ENCODE measurements around the gene CRB3.
"Not testable (repeated sequence)": the region's sequence is repeated elsewhere in the genome, so short reads cannot be mapped to it uniquely, and the experiment has no call there.

CRB3 gene

DNA sequence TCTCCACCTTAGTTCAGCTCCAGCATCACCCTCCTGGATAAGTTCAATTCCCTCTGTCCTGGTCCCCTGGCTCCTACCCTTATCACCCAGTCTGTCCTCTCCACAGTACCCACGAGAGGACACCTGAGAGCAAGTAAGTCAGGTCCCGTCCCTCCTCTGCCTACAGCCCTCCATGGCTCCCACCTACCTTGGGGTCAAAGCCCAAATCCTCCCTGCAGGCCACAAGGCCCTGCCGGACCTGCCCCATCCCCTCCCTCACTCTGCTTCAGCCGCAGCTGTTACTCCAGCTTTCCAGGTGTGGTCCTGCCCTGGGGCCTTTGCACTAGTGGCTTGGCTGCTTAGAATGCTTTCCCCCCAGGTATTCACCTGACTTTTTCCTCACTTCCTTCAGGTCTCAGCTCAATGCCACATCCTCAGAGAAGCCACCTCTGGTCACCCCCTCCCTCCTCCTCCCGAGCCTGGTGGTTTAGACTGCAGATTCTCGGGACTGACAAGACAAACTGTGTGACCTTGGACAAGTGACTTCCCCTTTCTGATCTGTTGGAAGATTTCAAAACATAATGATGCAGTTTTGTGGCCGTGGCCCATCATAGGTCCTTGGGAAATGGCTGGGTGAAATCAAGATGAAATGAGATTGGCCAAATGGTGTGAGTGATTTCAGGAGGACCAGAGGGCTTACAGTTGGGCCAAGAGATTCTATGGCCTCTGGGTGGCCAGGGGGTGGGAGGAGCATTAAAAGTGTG is 34.4 kb downstream of the CRB3 start:
- DNase-seq, result no peak

- no peak for DNase-seq
Observed at GRCh38 chr19:6499052-6499790, 35.1 kb downstream of the CRB3 start.

DNA sequence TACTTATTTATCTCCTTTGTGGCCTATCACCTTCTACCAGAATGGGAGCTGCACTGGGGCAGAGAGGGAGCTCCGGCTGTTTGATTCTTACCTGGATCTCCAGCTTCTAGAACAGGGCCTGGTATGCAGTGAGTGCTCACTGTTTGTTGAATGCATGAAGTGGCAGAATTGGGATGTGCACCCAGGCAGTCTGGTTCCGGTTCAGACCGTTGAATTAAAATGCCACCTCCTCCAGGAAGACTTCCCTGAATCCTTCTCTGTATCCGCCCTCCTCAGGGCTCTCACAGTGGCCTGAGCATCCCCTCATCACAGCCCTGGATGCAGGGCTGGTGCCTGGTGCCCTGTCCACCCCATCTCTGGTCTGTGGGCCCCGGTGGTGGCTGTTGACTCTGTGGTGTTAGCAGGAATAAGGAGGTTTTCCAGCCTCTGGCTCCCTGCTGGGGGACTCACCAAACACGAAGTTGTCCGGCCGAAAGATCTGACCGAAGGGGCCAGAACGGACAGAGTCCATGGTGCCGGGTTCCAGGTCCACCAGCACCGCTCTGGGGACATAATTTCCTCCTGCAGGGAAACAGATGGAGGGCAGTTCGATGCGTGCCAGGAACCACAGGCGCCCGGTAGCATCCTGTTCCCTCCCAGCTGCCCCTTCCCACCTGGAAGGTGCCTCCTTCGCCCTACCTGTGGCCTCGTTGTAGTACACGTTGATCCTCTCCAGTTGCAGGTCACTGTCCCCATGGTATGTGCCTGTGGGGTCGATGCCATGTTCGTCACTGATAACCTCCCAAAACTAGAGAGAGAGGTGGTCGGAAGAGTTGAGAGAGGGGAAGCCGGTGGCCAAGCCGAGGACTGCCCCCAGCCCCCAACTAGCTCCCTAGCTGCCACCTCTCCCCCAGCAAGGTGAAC is 37.0 kb downstream of the CRB3 start:
- no peak for DNase-seq

DNA sequence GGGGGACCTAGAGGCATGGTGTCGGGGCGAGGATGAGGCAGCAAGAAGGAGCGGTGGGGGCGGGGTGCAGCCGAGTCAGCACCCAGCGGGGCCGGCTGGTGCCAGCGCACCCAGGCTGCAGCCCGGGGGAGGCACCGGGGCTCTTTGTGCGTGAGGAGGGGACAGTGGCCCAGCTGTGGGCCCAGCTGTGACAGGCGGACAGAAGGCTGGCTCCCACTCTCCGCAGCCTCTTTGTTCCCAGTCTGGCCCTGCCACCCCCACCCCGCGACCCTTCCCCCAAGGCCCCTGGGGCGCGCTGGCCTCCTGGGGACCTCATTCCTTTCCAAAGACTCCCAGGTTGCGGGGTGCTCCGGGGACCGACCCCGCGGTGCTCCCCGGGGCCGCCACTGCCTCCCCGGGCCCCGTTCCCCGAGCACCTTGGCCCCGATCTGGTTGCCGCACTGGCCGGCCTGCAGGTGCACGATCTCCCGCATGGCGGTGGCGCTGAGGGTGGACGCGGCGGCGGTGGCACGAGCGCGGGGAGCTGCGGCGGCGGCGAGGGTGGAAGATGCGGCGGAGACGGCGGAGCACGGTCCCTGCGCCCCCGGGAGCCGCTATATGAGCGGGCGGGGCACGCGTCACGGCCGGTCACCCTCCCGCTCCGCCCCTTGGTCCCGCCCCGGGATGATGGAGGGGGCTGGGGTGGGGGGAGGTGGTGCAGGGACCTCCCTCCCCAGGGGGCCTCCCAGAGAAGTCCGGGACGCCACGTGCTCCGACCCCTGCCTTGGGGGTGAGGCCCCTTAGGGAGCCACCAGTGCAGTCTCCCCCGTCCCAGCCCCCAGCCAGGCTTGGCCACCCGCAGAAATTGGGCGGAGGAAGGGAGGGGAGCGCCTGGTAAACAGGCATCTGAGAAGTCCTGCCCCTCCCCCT is 37.9 kb downstream of the CRB3 start, which contains the start of gene TUBB4A:
Gene TUBB4A, minus strand, starts transcription at position 570 of the 909 bp plus-strand sequence. Its CDS starts 97 bp downstream, at position 473.
- peak; percentile 50 to 60 for DNase-seq

GRCh38 chr19:6503407-6504201 is 39.5 kb downstream of the CRB3 start:
- DNase-seq, result no peak

- not testable (repeated sequence) for DNase-seq
Observed at GRCh38 chr19:6508028-6508771, 44.1 kb downstream of the CRB3 start.

DNA sequence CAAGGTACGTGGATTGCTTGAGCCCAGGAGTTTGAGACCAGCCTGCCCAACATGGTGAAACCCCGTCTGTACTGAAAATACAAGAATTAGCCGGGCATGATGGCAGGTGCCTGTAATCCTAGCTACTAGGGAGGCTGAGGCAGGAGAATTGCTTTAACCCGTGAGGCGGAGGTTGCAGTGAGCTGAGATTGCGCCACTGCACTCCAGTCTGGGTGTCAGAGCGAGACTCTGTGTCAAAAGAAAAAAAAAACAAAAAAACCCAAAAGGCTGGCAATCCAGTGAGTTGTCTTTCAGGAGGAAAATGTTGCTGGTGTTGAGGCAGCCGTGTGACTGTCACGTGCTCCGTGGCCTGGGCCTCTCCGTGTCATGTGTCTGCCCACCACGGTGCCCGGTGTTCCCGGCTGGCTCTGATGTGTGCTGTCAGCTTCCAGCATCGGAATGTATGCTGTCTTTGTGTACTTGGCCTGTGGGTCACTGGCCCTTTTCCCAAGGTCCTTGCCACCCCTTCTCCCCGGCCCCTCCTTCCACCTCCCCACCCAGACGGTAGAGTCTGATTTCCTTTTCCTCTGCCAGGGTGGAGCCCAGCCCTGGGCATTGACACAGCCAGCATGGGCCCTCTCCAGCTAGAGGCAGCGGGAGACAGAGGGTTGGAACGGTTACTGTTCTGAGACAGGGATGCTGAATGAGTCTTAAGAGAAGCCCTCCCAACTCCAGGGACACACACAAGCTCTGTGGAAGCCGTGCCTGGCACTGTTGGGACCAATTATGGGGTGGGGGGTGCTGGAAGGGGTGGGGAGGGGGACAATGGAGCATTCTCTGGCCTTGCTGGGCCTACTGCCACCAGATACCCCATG is 45.3 kb downstream of the CRB3 start:
- no peak for DNase-seq

- no peak for DNase-seq
Observed at GRCh38 chr19:6510618-6511017, 46.5 kb downstream of the CRB3 start.

DNA sequence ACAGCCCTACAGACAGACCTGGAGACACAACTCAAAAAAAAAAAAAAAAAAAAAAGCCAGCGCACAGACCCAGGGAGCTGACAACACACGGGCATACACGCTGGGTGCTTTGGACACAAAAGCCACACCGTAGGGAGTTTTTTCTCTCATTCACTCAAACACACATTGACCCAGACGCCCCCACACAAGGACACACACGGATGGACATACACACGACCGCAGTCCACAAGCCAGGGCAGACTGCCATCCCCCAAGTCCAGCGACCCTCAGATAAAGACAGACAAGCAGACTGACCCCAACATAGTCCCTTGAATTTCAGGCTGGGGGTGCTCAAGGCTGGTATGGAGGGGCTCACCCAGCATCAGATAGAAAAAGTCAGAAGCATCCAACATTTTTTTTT is 50.0 kb downstream of the CRB3 start:
- DNase-seq, result no peak

DNA sequence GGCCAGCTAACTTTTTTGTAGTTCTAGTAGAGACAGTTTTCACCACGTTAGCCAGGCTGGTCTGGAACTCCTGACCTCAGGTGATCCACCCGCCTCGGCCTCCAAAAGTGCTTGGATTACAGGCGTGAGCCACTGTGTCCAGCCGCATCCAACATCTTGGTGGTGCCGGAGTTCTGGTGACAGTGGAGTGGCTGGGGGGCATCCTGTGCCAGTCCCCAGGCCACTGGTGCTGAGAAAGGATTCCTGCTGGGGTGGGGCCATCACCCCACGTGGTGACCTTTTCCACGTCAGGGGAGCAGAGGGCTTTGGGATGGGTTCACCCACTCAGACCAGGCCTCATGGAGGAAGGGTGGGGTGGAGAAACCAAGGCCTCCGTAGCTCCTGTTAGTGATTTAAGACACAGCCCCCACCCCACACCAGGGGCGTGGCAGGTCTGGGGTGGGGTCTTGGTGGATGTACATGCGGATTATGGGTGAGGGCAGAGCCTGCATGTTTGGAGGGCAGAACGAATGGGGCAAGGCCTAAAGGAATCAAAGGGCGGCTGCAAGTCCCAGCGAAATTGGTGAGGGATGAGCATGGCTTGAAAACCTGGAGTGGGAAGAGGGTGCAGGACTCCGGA is 51.0 kb downstream of the CRB3 start:
- DNase-seq, result no peak

- DNase-seq, result peak; percentile 70 to 87
Observed at GRCh38 chr19:6516018-6516658, 52.1 kb downstream of the CRB3 start.
